EL (cell line): ENCODE data around the gene MGME1.
A peak's percentile ranks its signal among the peaks of the same experiment; 100 is the strongest.
"Not testable (repeated sequence)": the region's sequence is repeated elsewhere in the genome, so short reads cannot be mapped to it uniquely, and the experiment has no call there.

Source experiments
- DNase-seq: peaks from one replicate; pipeline ENCODE4 v3.0.0-alpha.2; 2016

The MGME1 gene

GRCh38 chr20:17960400-17960885, 8.4 kb upstream of the MGME1 start:
- not testable (repeated sequence) for DNase-seq

- peak; percentile 17 for DNase-seq
These were observed 7.8 kb upstream of the MGME1 start for GRCh38 chr20:17960927-17961586.

GRCh38 chr20:17961587-17961940, 7.3 kb upstream of the MGME1 start:
- DNase-seq, result no peak

- peak; percentile 5 for DNase-seq
These were observed 5.5 kb upstream of the MGME1 start for GRCh38 chr20:17963114-17963897.

GRCh38 chr20:17964073-17964472, 4.7 kb upstream of the MGME1 start:
- peak; percentile 5 for DNase-seq

GRCh38 chr20:17964632-17965031, 4.2 kb upstream of the MGME1 start:
- no peak for DNase-seq

GRCh38 chr20:17965042-17965697, 3.6 kb upstream of the MGME1 start:
- no peak for DNase-seq

- peak; percentile 50 for DNase-seq
These were observed 2.1 kb upstream of the MGME1 start for GRCh38 chr20:17966432-17967310.

GRCh38 chr20:17967521-17968365, 1.1 kb upstream of the MGME1 start:
- peak; percentile 28 for DNase-seq

- DNase-seq, result peak; percentile 66
These were observed 563 bp downstream of the MGME1 start for GRCh38 chr20:17969278-17969883.

- peak; percentile 64 for DNase-seq
These were observed 1.1 kb downstream of the MGME1 start for GRCh38 chr20:17969884-17970409.

- DNase-seq, result peak; percentile 84
These were observed 2.6 kb downstream of the MGME1 start for GRCh38 chr20:17971300-17972013.

- DNase-seq, result peak; percentile 30
These were observed 3.3 kb downstream of the MGME1 start for GRCh38 chr20:17972121-17972520.

GRCh38 chr20:17976305-17976704, 7.5 kb downstream of the MGME1 start:
- no peak for DNase-seq

GRCh38 chr20:17985388-17986018, 16.7 kb downstream of the MGME1 start:
- DNase-seq, result no peak

- DNase-seq, result no peak
These were observed 19.2 kb downstream of the MGME1 start for GRCh38 chr20:17987988-17988387.

- peak; percentile 83 for DNase-seq
These were observed 21.6 kb downstream of the MGME1 start for GRCh38 chr20:17990278-17990972.

- no peak for DNase-seq
These were observed 23.4 kb downstream of the MGME1 start for GRCh38 chr20:17992224-17992637.

GRCh38 chr20:17992847-17993513, 24.2 kb downstream of the MGME1 start:
- no peak for DNase-seq
